Fibroblast of villous mesenchyme (primary cell): ENCODE measurements around the gene SLC17A4. TPM values are rescaled to one million over a fixed set of nuclear protein-coding genes. Genes with fewer than 3 reads are reported as not detected.

Experiments used
- DNase-seq: peaks from one replicate; pipeline ENCODE4 v3.0.0-alpha.2; 2010; ENCODE audit warnings: low read depth
- H3K4me3 ChIP-seq: 2 replicates; pipeline ENCODE4 v1.5.1; 2011; ENCODE audit warnings: low read depth, mild to moderate bottlenecking, low read length
- total RNA-seq: library from RNA; depleted of rRNA; stranded (reverse); fragments of >200 nt; gene quantifications from 2 replicates; pipeline ENCODE4 v1.2.3, GENCODE V29; 2012
- TF ChIP-seq, protein P1 (sequence below): IDR thresholded peaks from 2 replicates; pipeline ENCODE4 v1.5.1; 2012; ENCODE audit warnings: low read depth, mild to moderate bottlenecking, low read length; ENCODE audit not compliant: insufficient read depth

Gene SLC17A4
- total RNA-seq, 1 donor: not detected

DNA sequence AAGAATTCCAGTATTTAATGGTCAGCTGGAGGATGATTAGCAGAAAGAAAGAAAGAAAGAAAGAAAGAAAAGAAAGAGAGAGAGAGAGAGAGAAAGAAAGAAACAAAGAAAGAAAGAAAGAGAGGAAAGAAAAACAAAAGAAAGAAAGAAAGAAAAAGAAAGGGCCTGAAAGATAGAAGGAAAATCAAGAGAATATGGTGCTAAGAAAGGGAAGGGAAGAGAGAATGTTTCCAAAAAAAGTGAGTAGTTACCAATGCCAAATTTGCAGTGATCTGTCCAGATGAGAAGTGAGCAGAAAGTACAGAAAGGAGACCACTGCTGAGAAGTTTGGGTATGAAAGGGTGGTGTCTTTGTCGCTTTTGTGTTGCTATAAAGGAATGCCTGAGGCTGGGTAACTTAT, 26.6 kb downstream of the SLC17A4 start:
- no peak overlapping the region for H3K4me3 ChIP-seq
- no peak for DNase-seq
- TF ChIP-seq, protein P1, sequence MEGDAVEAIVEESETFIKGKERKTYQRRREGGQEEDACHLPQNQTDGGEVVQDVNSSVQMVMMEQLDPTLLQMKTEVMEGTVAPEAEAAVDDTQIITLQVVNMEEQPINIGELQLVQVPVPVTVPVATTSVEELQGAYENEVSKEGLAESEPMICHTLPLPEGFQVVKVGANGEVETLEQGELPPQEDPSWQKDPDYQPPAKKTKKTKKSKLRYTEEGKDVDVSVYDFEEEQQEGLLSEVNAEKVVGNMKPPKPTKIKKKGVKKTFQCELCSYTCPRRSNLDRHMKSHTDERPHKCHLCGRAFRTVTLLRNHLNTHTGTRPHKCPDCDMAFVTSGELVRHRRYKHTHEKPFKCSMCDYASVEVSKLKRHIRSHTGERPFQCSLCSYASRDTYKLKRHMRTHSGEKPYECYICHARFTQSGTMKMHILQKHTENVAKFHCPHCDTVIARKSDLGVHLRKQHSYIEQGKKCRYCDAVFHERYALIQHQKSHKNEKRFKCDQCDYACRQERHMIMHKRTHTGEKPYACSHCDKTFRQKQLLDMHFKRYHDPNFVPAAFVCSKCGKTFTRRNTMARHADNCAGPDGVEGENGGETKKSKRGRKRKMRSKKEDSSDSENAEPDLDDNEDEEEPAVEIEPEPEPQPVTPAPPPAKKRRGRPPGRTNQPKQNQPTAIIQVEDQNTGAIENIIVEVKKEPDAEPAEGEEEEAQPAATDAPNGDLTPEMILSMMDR: no peak

DNA sequence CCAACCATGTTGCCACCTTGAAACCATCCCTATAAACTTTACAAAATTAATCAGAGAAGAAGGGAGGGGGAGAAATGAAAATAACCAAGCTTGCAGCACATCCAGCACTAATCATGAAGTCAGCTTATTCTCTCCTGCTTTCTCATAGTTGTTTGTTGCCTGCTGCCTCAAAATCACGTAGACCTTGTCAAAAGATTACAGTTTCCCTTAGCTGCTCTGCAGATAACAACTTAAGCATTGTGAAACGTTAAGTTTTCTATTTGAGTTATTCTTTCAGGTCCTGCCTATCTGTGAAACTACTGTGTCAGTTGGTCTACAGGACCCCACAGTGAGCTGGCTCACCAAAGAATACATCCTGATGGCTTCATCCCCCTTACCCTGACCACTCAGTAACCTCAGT, 32.9 kb downstream of the SLC17A4 start:
- no peak for DNase-seq
- no peak overlapping the region for H3K4me3 ChIP-seq
- TF ChIP-seq, protein P1: no peak

DNA sequence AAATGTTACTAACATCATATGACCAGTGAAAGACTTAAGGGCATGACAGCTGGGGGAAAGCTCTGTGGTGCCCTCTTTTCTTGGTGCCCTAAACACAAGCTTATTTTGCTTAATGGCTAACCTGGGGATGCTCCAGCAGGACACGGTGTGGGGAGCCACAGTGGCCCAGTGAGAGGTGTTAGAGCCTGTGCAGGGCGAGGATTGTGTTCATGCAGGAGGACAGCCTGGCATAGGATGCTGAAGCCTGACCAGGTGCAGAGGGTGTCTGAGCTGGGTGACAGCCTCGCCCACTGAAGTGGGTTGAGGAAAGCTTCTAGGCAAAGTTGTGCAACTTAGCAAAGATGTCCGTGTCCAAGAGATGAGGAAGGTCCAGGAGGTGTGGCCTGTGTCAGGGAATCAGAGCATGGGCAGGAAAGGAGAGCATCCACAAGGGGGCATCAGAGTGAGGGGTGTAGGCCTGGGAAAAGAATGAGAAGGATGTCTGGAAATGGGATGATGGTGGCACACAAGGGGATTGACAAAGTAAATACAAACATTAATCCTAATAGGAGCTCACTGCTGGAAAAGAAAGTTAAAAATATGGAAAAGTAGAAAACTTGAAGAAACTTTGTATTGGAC, 33.9 kb downstream of the SLC17A4 start:
- H3K4me3 ChIP-seq: no peak overlapping the region
- DNase-seq: peak; percentile 52
- TF ChIP-seq, protein P1: peak; percentile 69

DNA sequence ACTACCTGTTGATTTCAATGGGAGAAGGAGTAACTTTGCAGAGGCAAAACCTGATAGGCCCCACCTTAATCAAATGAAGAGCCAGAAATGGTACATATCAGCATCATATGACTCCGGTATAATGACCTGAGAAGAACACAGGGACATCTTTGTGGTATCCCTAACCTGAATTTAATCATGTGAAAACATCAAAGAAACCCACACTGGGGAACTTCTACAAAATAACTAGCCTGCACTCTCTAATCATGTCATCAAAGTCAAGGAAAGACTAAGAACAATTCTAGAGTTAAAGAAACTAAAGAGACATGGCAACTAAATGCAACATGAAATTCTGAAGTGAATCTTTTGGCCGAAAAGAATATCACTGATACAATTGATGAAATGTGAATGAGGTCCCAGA, 34.9 kb downstream of the SLC17A4 start:
- no peak for DNase-seq
- TF ChIP-seq, protein P1: no peak
- no peak overlapping the region for H3K4me3 ChIP-seq

DNA sequence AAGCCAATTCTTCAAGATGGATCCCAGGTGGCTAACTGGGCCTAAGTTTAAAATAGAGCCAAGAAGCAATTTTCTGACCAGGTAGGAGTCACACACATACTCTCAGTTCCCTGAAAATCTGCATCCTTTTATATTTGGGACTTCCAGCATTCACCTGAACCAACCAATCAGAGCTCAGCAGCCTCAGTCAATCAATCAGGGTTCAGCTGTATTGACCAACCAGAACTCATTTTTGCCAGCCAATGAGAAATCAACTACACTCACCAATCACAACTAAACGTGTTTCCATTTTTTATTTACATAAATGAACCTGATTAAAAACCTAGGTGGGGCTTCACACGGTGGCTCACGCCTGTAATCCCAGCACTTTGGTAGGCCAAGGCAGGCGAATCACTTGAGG, 37.5 kb downstream of the SLC17A4 start:
- no peak overlapping the region for H3K4me3 ChIP-seq
- no peak for DNase-seq
- TF ChIP-seq, protein P1: no peak

DNA sequence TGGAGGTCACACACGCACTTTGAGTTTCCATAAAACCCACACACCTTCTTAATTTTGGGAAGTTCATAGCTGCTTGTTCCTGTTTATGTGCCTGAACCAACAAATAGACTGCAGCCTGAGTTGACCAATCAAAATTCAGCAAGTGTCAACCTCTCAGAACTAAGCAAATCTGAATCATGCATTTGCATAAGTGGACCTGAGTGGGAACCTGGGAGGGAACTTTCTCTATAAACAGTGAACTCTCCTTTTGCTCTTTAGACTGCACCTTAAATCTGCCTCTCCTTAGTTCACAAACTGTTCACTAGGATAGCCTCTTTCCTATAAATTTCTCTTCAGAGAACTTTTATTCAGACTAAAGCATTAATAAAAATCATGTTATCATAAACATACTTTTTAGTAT, 39.4 kb downstream of the SLC17A4 start:
- no peak for DNase-seq
- TF ChIP-seq, protein P1: no peak

DNA sequence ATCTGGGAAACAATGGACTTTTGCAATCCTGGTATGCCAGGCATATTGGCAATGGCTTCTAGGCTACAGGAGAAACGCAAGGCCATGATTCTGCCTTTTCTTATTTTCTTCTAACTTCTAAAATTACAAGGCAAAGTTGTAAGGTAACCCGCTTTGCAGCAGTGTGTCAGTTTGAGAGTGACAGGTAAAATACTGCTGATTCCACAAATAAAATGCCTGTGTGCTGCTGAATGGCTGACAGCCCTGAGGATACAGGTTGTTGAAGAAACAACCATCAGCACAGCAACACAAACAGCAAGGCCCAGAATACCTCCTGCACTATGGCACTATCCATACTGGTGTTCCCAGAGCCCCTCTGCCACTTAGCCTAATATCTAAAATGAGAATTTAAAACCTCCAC, 40.2 kb downstream of the SLC17A4 start:
- DNase-seq: no peak
- TF ChIP-seq, protein P1: no peak
- H3K4me3 ChIP-seq: no peak overlapping the region

More for the DNA sequence above, 39.4 kb downstream of the SLC17A4 start:
- H3K4me3 ChIP-seq: no peak overlapping the region
